Nephron (organoid): ENCODE results near the gene RTN4RL2.

Source experiments
- H3K27ac Mint-ChIP-seq, 3 experiments: 2 replicates each; pipeline ENCODE4 v1.8.0; 2020; ENCODE audit warnings: mixed read lengths in 3 of 3, mild to moderate bottlenecking in 2 of 3, moderate library complexity in 1 of 3
- H3K27me3 Mint-ChIP-seq: 2 replicates; pipeline ENCODE4 v1.8.0; 2021; ENCODE audit warnings: low read depth, mild to moderate bottlenecking, moderate library complexity, mixed read lengths
- H3K36me3 Mint-ChIP-seq: 2 replicates; pipeline ENCODE4 v1.8.0; 2020; ENCODE audit warnings: low read depth, mixed read lengths
- H3K4me1 Mint-ChIP-seq: 2 replicates; pipeline ENCODE4 v1.8.0; 2020; ENCODE audit warnings: mixed read lengths
- H3K4me3 Mint-ChIP-seq, 3 experiments: 2 replicates each; pipeline ENCODE4 v1.8.0; 2020; ENCODE audit warnings: mild to moderate bottlenecking in 3 of 3, mixed read lengths in 3 of 3, moderate library complexity in 2 of 3
- H3K9me3 Mint-ChIP-seq: 2 replicates; pipeline ENCODE4 v1.8.0; 2020; ENCODE audit warnings: mixed read lengths
- TF ChIP-seq, protein P1 (sequence below), 3 experiments: fragments of 200-600 bp; sonication (generic); IDR thresholded peaks; one replicate each; pipeline ENCODE4 v1.5.0; 2021; ENCODE audit warnings: antibody characterized with exemption in 3 of 3; ENCODE audit not compliant: unreplicated experiment in 3 of 3

The RTN4RL2 gene

DNA sequence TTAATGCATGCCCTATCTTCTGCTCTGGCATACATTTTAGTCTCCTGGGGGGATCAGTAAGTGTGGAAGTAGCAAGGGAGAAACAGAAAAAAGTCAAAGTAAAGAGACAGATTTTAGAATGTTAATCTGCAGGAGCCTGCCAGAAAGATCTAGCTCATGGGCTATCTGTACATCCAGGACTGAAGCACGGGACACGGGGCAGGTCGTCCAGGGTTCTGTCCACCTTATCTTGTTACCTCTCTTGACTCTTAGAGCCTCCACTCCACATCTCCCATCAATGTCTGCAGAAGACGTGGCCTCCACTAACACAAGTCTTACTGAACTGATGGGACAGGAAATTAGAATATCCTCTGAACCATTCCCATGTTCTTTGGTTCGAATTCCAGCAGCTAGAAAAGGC lies 31.7 kb upstream of the RTN4RL2 start:
- H3K36me3 Mint-ChIP-seq: peaks cover 4% of the 10 kb centered on the region

DNA sequence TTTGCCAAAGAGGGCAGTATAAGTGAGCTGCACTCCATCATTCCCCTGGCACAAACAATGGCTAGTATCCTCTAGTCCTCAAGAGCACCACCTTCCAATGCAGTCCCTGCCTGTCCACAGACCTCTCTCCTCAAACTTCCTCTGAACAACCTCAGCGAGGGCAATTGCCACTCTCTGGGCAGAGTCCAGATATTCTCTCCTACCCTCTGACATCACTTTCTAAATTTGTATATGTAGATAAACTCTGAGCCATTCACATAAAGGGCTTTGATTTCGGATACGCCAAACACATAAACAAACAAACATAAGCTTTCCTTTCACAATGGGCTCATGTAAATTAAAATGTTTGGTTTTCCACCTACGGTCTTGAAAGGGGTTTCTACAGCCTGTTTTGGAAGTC lies 30.4 kb upstream of the RTN4RL2 start:
- H3K27me3 Mint-ChIP-seq: peaks cover 35% of the 10 kb centered on the region
- no peaks in the 10 kb centered on the region for H3K36me3 Mint-ChIP-seq
- peaks cover 17% of the 10 kb centered on the region for H3K4me1 Mint-ChIP-seq
- H3K27ac Mint-ChIP-seq: no peak overlapping the region
- H3K9me3 Mint-ChIP-seq: no peaks in the 10 kb centered on the region
- peak overlapping the region in 2 of 3 experiments; percentile 22 for H3K4me3 Mint-ChIP-seq
- TF ChIP-seq, protein P1, sequence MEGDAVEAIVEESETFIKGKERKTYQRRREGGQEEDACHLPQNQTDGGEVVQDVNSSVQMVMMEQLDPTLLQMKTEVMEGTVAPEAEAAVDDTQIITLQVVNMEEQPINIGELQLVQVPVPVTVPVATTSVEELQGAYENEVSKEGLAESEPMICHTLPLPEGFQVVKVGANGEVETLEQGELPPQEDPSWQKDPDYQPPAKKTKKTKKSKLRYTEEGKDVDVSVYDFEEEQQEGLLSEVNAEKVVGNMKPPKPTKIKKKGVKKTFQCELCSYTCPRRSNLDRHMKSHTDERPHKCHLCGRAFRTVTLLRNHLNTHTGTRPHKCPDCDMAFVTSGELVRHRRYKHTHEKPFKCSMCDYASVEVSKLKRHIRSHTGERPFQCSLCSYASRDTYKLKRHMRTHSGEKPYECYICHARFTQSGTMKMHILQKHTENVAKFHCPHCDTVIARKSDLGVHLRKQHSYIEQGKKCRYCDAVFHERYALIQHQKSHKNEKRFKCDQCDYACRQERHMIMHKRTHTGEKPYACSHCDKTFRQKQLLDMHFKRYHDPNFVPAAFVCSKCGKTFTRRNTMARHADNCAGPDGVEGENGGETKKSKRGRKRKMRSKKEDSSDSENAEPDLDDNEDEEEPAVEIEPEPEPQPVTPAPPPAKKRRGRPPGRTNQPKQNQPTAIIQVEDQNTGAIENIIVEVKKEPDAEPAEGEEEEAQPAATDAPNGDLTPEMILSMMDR (IDR thresholded peaks at IDR 0.05; ENCODE audit: unreplicated experiment in 3 of 3): no peak

More for the DNA sequence above, 31.7 kb upstream of the RTN4RL2 start:
- TF ChIP-seq, protein P1 (IDR thresholded peaks at IDR 0.05; ENCODE audit: unreplicated experiment in 3 of 3): no peak
- Mint-ChIP-seq H3K4me1 (peaks cover 18% of the 10 kb centered on the region), H3K27ac (no peak overlapping the region), H3K27me3 (peaks cover 22% of the 10 kb centered on the region), H3K4me3 (no peak overlapping the region), H3K9me3 (no peaks in the 10 kb centered on the region)

DNA sequence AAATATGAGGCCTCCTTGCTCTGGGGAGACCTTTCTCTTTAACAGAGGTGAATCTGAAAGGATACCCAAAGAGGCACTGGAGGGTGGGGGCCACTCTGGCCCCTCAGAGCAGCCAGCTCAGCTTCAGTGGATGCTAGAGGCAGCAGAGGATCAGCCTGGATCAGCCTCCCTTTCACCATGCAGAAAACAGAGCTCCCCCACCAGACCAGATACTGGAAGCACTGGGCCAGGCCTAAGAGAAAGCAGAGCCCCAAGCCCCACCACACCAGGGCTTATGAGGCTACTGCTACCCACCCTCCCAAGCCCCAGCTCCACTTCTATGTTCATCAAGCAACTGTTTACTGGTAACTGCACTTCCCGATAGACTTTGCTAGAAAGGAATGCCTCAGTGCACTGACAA lies 29.4 kb upstream of the RTN4RL2 start:
- peaks cover 39% of the 10 kb centered on the region for H3K27me3 Mint-ChIP-seq
- no peak overlapping the region for H3K27ac Mint-ChIP-seq
- peaks cover 13% of the 10 kb centered on the region for H3K4me1 Mint-ChIP-seq
- H3K4me3 Mint-ChIP-seq: no peak overlapping the region
- H3K9me3 Mint-ChIP-seq: no peaks in the 10 kb centered on the region
- no peaks in the 10 kb centered on the region for H3K36me3 Mint-ChIP-seq
- TF ChIP-seq, protein P1 (IDR thresholded peaks at IDR 0.05; ENCODE audit: unreplicated experiment in 3 of 3): no peak

DNA sequence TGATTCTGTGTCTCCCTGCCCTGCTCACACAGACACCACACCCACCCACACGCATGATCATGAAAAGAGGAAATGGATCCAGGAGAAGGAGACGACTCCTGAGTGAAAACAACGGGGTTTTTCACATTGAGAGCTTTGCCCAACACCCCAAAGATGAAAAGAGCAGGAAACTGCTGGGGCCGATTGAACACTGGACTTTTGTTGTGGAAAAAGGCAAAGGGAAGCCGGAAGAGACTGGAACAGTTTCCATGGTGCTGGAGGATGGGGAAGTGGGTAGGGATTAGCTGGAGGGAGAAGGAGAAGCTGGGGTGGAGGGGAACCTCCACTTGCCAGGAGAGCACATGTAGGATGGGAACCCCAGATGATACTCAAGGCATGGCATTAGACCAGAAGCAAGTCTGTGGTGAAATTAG lies 28.2 kb upstream of the RTN4RL2 start:
- Mint-ChIP-seq H3K36me3 (no peaks in the 10 kb centered on the region), H3K27ac (no peak overlapping the region), H3K4me3 (no peak overlapping the region), H3K27me3 (peaks cover 45% of the 10 kb centered on the region), H3K4me1 (peaks cover 5% of the 10 kb centered on the region), H3K9me3 (no peaks in the 10 kb centered on the region)
- TF ChIP-seq, protein P1 (IDR thresholded peaks at IDR 0.05; ENCODE audit: unreplicated experiment in 3 of 3): no peak

DNA sequence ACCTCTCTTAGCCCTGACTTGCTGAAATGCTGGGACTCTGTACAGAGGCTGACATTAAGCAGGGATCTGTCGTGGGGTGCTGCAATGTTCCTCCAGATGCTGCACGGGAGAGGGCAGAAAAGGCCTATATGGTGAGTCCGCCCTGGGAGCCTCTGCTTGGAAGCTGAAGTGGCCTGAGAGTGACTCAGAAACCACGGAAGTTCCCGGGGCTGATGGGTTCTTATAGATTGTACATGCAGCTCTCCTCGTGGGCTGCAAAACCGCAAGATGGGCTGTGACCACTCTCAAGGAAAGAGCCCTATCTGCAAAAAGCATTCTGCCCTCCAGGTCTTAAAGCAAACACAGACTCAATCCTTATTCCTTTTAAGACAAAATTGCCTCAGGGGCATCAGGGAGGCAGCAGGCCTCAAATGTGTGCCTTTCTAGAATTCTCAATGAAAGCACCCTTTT lies 27.6 kb upstream of the RTN4RL2 start:
- no peak overlapping the region for H3K4me3 Mint-ChIP-seq
- H3K36me3 Mint-ChIP-seq: no peaks in the 10 kb centered on the region
- no peaks in the 10 kb centered on the region for H3K4me1 Mint-ChIP-seq
- peaks cover 43% of the 10 kb centered on the region for H3K27me3 Mint-ChIP-seq
- H3K9me3 Mint-ChIP-seq: no peaks in the 10 kb centered on the region
- TF ChIP-seq, protein P1 (IDR thresholded peaks at IDR 0.05; ENCODE audit: unreplicated experiment in 3 of 3): no peak
- no peak overlapping the region for H3K27ac Mint-ChIP-seq
